K562 (cell line): ENCODE measurements around the gene AGBL1. TPM values are rescaled to one million over a fixed set of nuclear protein-coding genes. Genes with fewer than 3 reads are reported as not detected.

Experiments
- ATAC-seq: fragments of 200-7000 bp; cut with Tn5 transposase; 3 replicates; pipeline ENCODE4 v1.9.1; 2020; ENCODE audit warnings: moderate library complexity
- BruUV-seq: library from RNA; stranded (reverse); fragments of 400-500 nt; replicated peaks from 2 replicates; lab custom pipeline; 2021; lab: Mats Ljungman, UMichigan
- CTCF ChIA-PET: fragments of 300-600 bp; formaldehyde crosslinking; extraction: SDS; loops from one replicate; lab custom pipeline; 2021; ENCODE audit warnings: low intra/inter-chr PET ratio; lab: Yijun Ruan, JAX
- POLR2A ChIA-PET: fragments of 300-600, 350-650 bp; sonication (Branson Sonifier 250); formaldehyde crosslinking; extraction: SDS; loops from one replicate; lab custom pipeline; 2021; ENCODE audit warnings: antibody characterized with exemption, inconsistent platforms; lab: Yijun Ruan, JAX
- DNase-seq, 4 experiments: peaks; one replicate each; pipeline versions ENCODE4 v3.0.0 to v3.0.0-alpha.2; 2011 to 2018; ENCODE audit warnings: low spot score in 3 of 4, mixed read lengths in 3 of 4; ENCODE audit errors: extremely low read depth in 1 of 4
- FAIRE-seq: peaks from 2 replicates; lab custom pipeline; 2011; peaks lifted over from hg19 to GRCh38; lab: Jason Lieb, UNC
- H2AFZ ChIP-seq: 2 replicates; pipeline ENCODE4 v1.6.0; 2011; ENCODE audit warnings: low read depth, low read length, control low read depth, inconsistent platforms
- H3K27ac ChIP-seq: fragments of 200-600 bp; 3 replicates; pipeline ENCODE4 v1.8.0; 2011; ENCODE audit warnings: low read depth, mild to moderate bottlenecking, control low read depth, inconsistent platforms, low read length, moderate library complexity, mixed read lengths; ENCODE audit errors: extremely low read depth
- H3K27me3 ChIP-seq, 2 experiments: fragments of 300-600 bp in 1 of 2; 2 replicates in 1 of 2; 3 replicates in 1 of 2; pipeline versions ENCODE4 v1.6.0 to v1.8.0; 2011; ENCODE audit warnings: inconsistent platforms in 2 of 2, low read length in 2 of 2, mild to moderate bottlenecking in 1 of 2, mixed read lengths in 1 of 2, moderate library complexity in 1 of 2; ENCODE audit not compliant: control insufficient read depth in 2 of 2, insufficient read depth in 2 of 2
- H3K36me3 ChIP-seq: fragments of 300-600 bp; 3 replicates; pipeline ENCODE4 v1.8.0; 2011; ENCODE audit warnings: mild to moderate bottlenecking, low read length, inconsistent platforms; ENCODE audit not compliant: control insufficient read depth, insufficient read depth
- H3K4me1 ChIP-seq, 2 experiments: fragments of 200-600 bp in 1 of 2; replicated peaks in 1 of 2; 2 replicates in 1 of 2; 3 replicates in 1 of 2; pipeline versions ENCODE4 v1.5.1 to v1.8.0; 2011; ENCODE audit warnings: inconsistent platforms in 2 of 2, low read length in 2 of 2, mild to moderate bottlenecking in 1 of 2, mixed read lengths in 1 of 2, moderate library complexity in 1 of 2; ENCODE audit not compliant: control insufficient read depth in 2 of 2, insufficient read depth in 2 of 2
- H3K4me2 ChIP-seq: 2 replicates; pipeline ENCODE4 v1.6.1; 2011; ENCODE audit warnings: low read length, control low read depth, inconsistent platforms, mixed read lengths; ENCODE audit not compliant: insufficient read depth
- H3K4me3 ChIP-seq: fragments of 200-600 bp; sonication (generic), shearing (Covaris generic); 2 replicates; pipeline ENCODE4 v1.5.1; 2016; ENCODE audit warnings: control low read depth, inconsistent platforms
- H3K79me2 ChIP-seq: fragments of 200-600 bp; 3 replicates; pipeline ENCODE4 v1.8.0; 2011; ENCODE audit warnings: low read length, inconsistent platforms; ENCODE audit not compliant: control insufficient read depth, insufficient read depth
- H3K9ac ChIP-seq, 2 experiments: 2 replicates each; pipeline versions ENCODE4 v1.6.0 to v1.6.1; 2011; ENCODE audit warnings: low read depth in 2 of 2, low read length in 2 of 2, control low read depth in 1 of 2, inconsistent platforms in 1 of 2, mild to moderate bottlenecking in 1 of 2, mixed read lengths in 1 of 2; ENCODE audit not compliant: insufficient read depth in 1 of 2
- H3K9me1 ChIP-seq: one replicate; pipeline ENCODE4 v1.6.0; 2011; ENCODE audit warnings: inconsistent platforms, mild to moderate bottlenecking, low read length, moderate library complexity; ENCODE audit not compliant: control insufficient read depth, insufficient read depth
- H3K9me3 ChIP-seq: replicated peaks from 2 replicates; pipeline ENCODE4 v1.5.1; 2011; ENCODE audit warnings: low read depth, low read length, inconsistent platforms; ENCODE audit not compliant: control insufficient read depth, insufficient read depth
- H4K20me1 ChIP-seq: replicated peaks from 2 replicates; pipeline ENCODE4 v1.6.1; 2011; ENCODE audit warnings: low read length, inconsistent platforms, mixed read lengths; ENCODE audit not compliant: control insufficient read depth, insufficient read depth
- CBX2 ChIP-seq: fragments of 200-600 bp; sonication (generic); IDR thresholded peaks from one replicate; pipeline ENCODE4 v1.6.1; 2012; ENCODE audit warnings: mild to moderate bottlenecking, low read length, inconsistent platforms; ENCODE audit not compliant: insufficient read depth, poor library complexity, severe bottlenecking
- KDM5B ChIP-seq: fragments of 200-600 bp; sonication (generic); IDR thresholded peaks from 2 replicates; pipeline ENCODE4 v1.6.1; 2012; ENCODE audit warnings: low read depth, mild to moderate bottlenecking, moderate library complexity, low read length, control low read depth, inconsistent platforms; ENCODE audit not compliant: insufficient replicate concordance
- NR2F6 ChIP-seq: fragments of 450-650 bp; formaldehyde crosslinking; IDR thresholded peaks from 2 replicates; pipeline ENCODE4 v1.4.0; 2020; ENCODE audit warnings: mild to moderate bottlenecking
- SNRNP70 ChIP-seq: fragments of 200-400 bp; formaldehyde crosslinking; optimal IDR thresholded peaks from 2 replicates; pipeline ENCODE3; 2017; ENCODE audit warnings: low read depth, low read length
- TFAP4 ChIP-seq: sonication (generic); formaldehyde crosslinking; IDR thresholded peaks from 2 replicates; pipeline ENCODE4 v1.8.0; 2022; ENCODE audit warnings: missing genetic modification reagents, mild to moderate bottlenecking, moderate library complexity, borderline replicate concordance
- WGBS: fragments of 100-300 bp; shearing (Covaris generic); methylation state at CpG from one replicate; pipeline ENCODE4 v1.1.6; 2016; ENCODE audit warnings: low coverage, mixed read lengths; ENCODE audit not compliant: insufficient coverage; ENCODE audit errors: missing lambda C conversion rate; 5-methylcytosine and 5-hydroxymethylcytosine counted together
- in situ Hi-C: fragments of 300-500 bp; cut with MboI; formaldehyde crosslinking; loops from 4 replicates; pipeline ENCODE4 v1.15.0; 2018; ENCODE audit warnings: inconsistent platforms, mixed read lengths
- intact Hi-C: fragments of 100-400 bp; cut with micrococcal nuclease; formaldehyde crosslinking; loops from 2 replicates; pipeline ENCODE4 v1.14.2; 2022
- polyA plus RNA-seq, 8 experiments: library from polyadenylated mRNA; depleted of rRNA in 4 of 8; stranded (reverse) in 5 of 8; unstranded in 3 of 8; fragments of >200 nt; fragmentation: Nextera tagmentation in 2 of 8; fragmentation: Illumina TruSeq in 1 of 8; extraction: Ambion mirVana in 2 of 8; extraction: Trizol in 1 of 8; gene quantifications; 2 replicates each; pipeline versions ENCODE4 v1.2.1 to v1.2.3, GENCODE V29; 2011 to 2014; ENCODE audit warnings: inconsistent platforms in 1 of 8, missing spikeins in 1 of 8
- total RNA-seq, 7 experiments: library from RNA; depleted of rRNA in 6 of 7; stranded (reverse); fragments of >200 nt in 6 of 7; fragmentation: Illumina TruSeq in 2 of 7; extraction: Trizol in 2 of 7; gene quantifications; 2 replicates each; pipeline versions ENCODE4 v1.2.1 to v1.2.3, GENCODE V29; 2011 to 2021; ENCODE audit warnings: low replicate concordance in 1 of 7

AGBL1 gene
- total and polyA plus RNA-seq, 9 of the 15 experiments (the other 6 are each of a cell fraction or from before 2014, with no cell fraction given): not detected

- TF ChIP-seq TFAP4: no peak
These were observed 9.8 kb downstream of the AGBL1 start (continued) for GRCh38 chr15:86089422-86089821.

- Histone ChIP-seq H3K4me2 (no peak overlapping the region), H3K27ac (no peak overlapping the region), H3K36me3 (no peaks in the 10 kb centered on the region), H4K20me1 (no peaks in the 10 kb centered on the region), H3K79me2 (no peaks in the 10 kb centered on the region), H3K9me3 (peaks cover 2% of the 10 kb centered on the region; the same call in 1 of the 2 replicates), H3K9ac (no peak overlapping the region)
- WGBS: 4% methylated on average over 4 of the region's 5 CpGs
- BruUV-seq: no TSS peak
- POLR2A ChIA-PET: no interaction called here
- ATAC-seq (no peak), DNase-seq (no peak), FAIRE-seq (no peak)
- in situ Hi-C loops: no loop called here
- CTCF ChIA-PET: no interaction called here
- TF ChIP-seq NR2F6 (CRISPR knock-in tag): no peak
- TF ChIP-seq CBX2: no peak
- no peak for TF ChIP-seq SNRNP70
- TF ChIP-seq KDM5B: no peak
- TF ChIP-seq, all 486 proteins: peak for 0
- intact Hi-C loops: no loop called here
- H2AFZ ChIP-seq: no peak overlapping the region
- H3K27me3 ChIP-seq: no peaks in the 10 kb centered on the region
- H3K9me1 ChIP-seq: no peaks in the 10 kb centered on the region
- H3K4me1 ChIP-seq: no peaks in the 10 kb centered on the region
- H3K4me3 ChIP-seq: no peak overlapping the region
These were observed 22.1 kb downstream of the AGBL1 start for GRCh38 chr15:86101818-86102217.
